Loucy (cell line): ENCODE measurements around the gene PDS5A.

Experiments used
- H2AFZ ChIP-seq: fragments of 200-600 bp; sonication (generic); 2 replicates; pipeline ENCODE4 v1.6.0; 2016; ENCODE audit warnings: antibody characterized with exemption, mild to moderate bottlenecking, low read length, moderate library complexity
- H3F3A ChIP-seq: fragments of 200-600 bp; 2 replicates; pipeline ENCODE4 v1.6.0; 2016; ENCODE audit warnings: antibody characterized with exemption, low read depth, mild to moderate bottlenecking
- H3K27me3 ChIP-seq: fragments of 200-600 bp; sonication (generic); 2 replicates; pipeline ENCODE4 v1.6.1; 2014; ENCODE audit warnings: low read length, mild to moderate bottlenecking; ENCODE audit not compliant: insufficient read depth, poor library complexity, severe bottlenecking
- H3K36me3 ChIP-seq: fragments of 200-600 bp; sonication (generic); 2 replicates; pipeline ENCODE4 v1.6.1; 2016; ENCODE audit warnings: low read length; ENCODE audit not compliant: insufficient read depth
- H3K4me1 ChIP-seq: fragments of 200-600 bp; sonication (generic); 2 replicates; pipeline ENCODE4 v1.5.1; 2014; ENCODE audit warnings: low read length, mild to moderate bottlenecking; ENCODE audit not compliant: insufficient read depth, poor library complexity, severe bottlenecking
- H3K4me2 ChIP-seq: fragments of 200-600 bp; sonication (generic); 2 replicates; pipeline ENCODE4 v1.6.0; 2014; ENCODE audit warnings: antibody characterized with exemption, low read length, low read depth, mild to moderate bottlenecking; ENCODE audit not compliant: poor library complexity, severe bottlenecking
- H3K4me3 ChIP-seq: fragments of 200-600 bp; sonication (generic); 2 replicates; pipeline ENCODE4 v1.5.1; 2014; ENCODE audit warnings: low read length, mild to moderate bottlenecking, mixed read lengths; ENCODE audit not compliant: poor library complexity, severe bottlenecking
- H3K79me2 ChIP-seq: fragments of 200-600 bp; sonication (generic); 2 replicates; pipeline ENCODE4 v1.6.1; 2014; ENCODE audit warnings: low read length; ENCODE audit not compliant: insufficient read depth
- H3K9ac ChIP-seq: fragments of 200-600 bp; sonication (generic); 2 replicates; pipeline ENCODE4 v1.6.0; 2014; ENCODE audit warnings: mild to moderate bottlenecking, low read depth, low read length, moderate library complexity; ENCODE audit not compliant: poor library complexity, severe bottlenecking
- H3K9me2 ChIP-seq: fragments of 200-600 bp; sonication (generic); replicated peaks from 2 replicates; pipeline ENCODE4 v1.6.1; 2016; ENCODE audit warnings: low read depth, low read length, mixed read lengths
- H3K9me3 ChIP-seq: fragments of 200-600 bp; sonication (generic); 2 replicates; pipeline ENCODE4 v1.6.1; 2014; ENCODE audit warnings: mild to moderate bottlenecking, antibody characterized with exemption, low read length, low read depth; ENCODE audit not compliant: insufficient read depth
- H4K20me1 ChIP-seq: fragments of 200-600 bp; sonication (generic); 2 replicates; pipeline ENCODE4 v1.6.0; 2014; ENCODE audit warnings: antibody characterized with exemption, low read length, mild to moderate bottlenecking; ENCODE audit not compliant: insufficient read depth, poor library complexity, severe bottlenecking
- EZH2phosphoT487 ChIP-seq: fragments of 200-600 bp; IDR thresholded peaks from 2 replicates; pipeline ENCODE4 v1.6.1; 2018; ENCODE audit warnings: antibody characterized with exemption, mild to moderate bottlenecking, moderate library complexity, borderline replicate concordance
- TF ChIP-seq, protein P1 (sequence below): fragments of 200-600 bp; sonication (generic); conservative IDR thresholded peaks from 2 replicates; pipeline ENCODE4 v1.5.1; 2014; ENCODE audit warnings: mild to moderate bottlenecking, antibody characterized with exemption, low read length

PDS5A gene

DNA sequence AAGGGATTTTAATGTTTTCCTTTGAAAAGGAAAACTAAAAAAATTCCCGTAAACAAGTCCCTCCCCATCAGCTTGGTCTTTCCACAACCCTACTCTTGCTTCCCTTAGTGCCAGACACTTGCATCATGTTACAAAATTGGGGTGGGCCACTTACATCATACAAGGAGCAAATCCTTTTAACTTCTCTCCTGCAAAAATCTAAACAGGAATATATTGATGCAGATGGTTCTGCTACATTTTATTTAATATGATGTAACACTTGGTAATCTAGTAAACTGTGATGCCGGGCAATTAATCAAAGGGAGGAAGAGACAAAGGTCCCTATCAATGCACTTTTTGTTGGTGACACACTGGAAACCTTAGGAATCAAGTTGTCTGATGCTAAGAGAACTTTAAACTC, 154.5 kb downstream of the PDS5A start:
- no peak overlapping the region for H3K4me3 ChIP-seq
- TF ChIP-seq, protein P1, sequence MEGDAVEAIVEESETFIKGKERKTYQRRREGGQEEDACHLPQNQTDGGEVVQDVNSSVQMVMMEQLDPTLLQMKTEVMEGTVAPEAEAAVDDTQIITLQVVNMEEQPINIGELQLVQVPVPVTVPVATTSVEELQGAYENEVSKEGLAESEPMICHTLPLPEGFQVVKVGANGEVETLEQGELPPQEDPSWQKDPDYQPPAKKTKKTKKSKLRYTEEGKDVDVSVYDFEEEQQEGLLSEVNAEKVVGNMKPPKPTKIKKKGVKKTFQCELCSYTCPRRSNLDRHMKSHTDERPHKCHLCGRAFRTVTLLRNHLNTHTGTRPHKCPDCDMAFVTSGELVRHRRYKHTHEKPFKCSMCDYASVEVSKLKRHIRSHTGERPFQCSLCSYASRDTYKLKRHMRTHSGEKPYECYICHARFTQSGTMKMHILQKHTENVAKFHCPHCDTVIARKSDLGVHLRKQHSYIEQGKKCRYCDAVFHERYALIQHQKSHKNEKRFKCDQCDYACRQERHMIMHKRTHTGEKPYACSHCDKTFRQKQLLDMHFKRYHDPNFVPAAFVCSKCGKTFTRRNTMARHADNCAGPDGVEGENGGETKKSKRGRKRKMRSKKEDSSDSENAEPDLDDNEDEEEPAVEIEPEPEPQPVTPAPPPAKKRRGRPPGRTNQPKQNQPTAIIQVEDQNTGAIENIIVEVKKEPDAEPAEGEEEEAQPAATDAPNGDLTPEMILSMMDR = no peak
- no peak for TF ChIP-seq EZH2phosphoT487
- H4K20me1 ChIP-seq = no peaks in the 10 kb centered on the region
- H3K79me2 ChIP-seq = no peaks in the 10 kb centered on the region
- peaks cover 7% of the 10 kb centered on the region for H3K4me1 ChIP-seq
- no peaks in the 10 kb centered on the region for H3K9me3 ChIP-seq
- H3K36me3 ChIP-seq = peaks cover 13% of the 10 kb centered on the region; the same call in 1 of the 2 replicates
- 0 out of 2 replicates have a peak, but pooled peaks cover 6% of the 10 kb centered on the region for H3F3A ChIP-seq
- H2AFZ ChIP-seq = no peak overlapping the region
- no peaks in the 10 kb centered on the region for H3K9me2 ChIP-seq
- no peaks in the 10 kb centered on the region for H3K27me3 ChIP-seq
- H3K9ac ChIP-seq = no peak overlapping the region
- no peak overlapping the region for H3K4me2 ChIP-seq

GRCh38 chr4:39822662-39823061, 155.0 kb downstream of the PDS5A start:
- Histone ChIP-seq H3K9ac (no peak overlapping the region), H4K20me1 (no peaks in the 10 kb centered on the region), H3K4me2 (no peak overlapping the region), H3F3A (0 out of 2 replicates have a peak, but pooled peaks cover 6% of the 10 kb centered on the region), H3K36me3 (peaks cover 13% of the 10 kb centered on the region; the same call in 1 of the 2 replicates), H3K79me2 (no peaks in the 10 kb centered on the region), H3K4me1 (peaks cover 7% of the 10 kb centered on the region), H3K9me2 (no peaks in the 10 kb centered on the region), H2AFZ (no peak overlapping the region), H3K4me3 (no peak overlapping the region), H3K9me3 (no peaks in the 10 kb centered on the region), H3K27me3 (no peaks in the 10 kb centered on the region)
- TF ChIP-seq, protein P1 = no peak
- TF ChIP-seq EZH2phosphoT487 = no peak

GRCh38 chr4:39821951-39822350, 155.8 kb downstream of the PDS5A start:
- Histone ChIP-seq H3K9me3 (no peaks in the 10 kb centered on the region), H3K9ac (no peak overlapping the region), H3K36me3 (peaks cover 11% of the 10 kb centered on the region; the same call in 1 of the 2 replicates), H3F3A (0 out of 2 replicates have a peak, but pooled peaks cover 6% of the 10 kb centered on the region), H3K9me2 (no peaks in the 10 kb centered on the region), H3K4me2 (no peak overlapping the region), H3K4me1 (peaks cover 7% of the 10 kb centered on the region), H4K20me1 (no peaks in the 10 kb centered on the region), H3K79me2 (no peaks in the 10 kb centered on the region), H2AFZ (no peak overlapping the region), H3K4me3 (no peak overlapping the region), H3K27me3 (no peaks in the 10 kb centered on the region)
- no peak for TF ChIP-seq EZH2phosphoT487
- TF ChIP-seq, protein P1 = no peak
